ENCODE results near the gene AFG1L. TPM values are rescaled to one million over a fixed set of nuclear protein-coding genes. Genes with fewer than 3 reads are reported as not detected.
"Not testable (repeated sequence)": the region's sequence is repeated elsewhere in the genome, so short reads cannot be mapped to it uniquely, and the experiment has no call there.

AFG1L gene
- total RNA-seq, 3 donors from 2014 or later (not counting 1 experiment from before 2014, with no cell fraction given) = 4.8 to 9.2 (median 5.2) TPM

DNA sequence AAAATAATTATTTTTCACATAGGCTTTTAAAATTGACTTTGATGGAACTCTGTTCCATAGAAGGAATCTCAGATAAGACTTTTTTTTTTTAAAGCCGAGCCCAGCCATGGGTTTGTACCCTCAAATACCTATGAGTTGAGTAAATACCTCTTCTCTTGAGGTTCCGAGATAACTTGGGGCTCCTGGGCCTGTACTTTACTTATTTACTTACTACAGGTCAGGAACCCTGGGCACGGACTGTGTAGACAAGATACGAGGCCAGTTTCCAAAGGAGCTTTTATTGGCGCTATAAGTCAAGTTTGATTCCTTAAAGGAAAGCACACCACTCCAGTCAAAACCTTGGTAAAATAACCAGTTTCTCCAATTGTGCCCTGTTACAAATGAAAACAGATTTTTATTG, 7.5 kb downstream of the AFG1L start:
- no peaks in the 10 kb centered on the region for H3K36me3 Mint-ChIP-seq

DNA sequence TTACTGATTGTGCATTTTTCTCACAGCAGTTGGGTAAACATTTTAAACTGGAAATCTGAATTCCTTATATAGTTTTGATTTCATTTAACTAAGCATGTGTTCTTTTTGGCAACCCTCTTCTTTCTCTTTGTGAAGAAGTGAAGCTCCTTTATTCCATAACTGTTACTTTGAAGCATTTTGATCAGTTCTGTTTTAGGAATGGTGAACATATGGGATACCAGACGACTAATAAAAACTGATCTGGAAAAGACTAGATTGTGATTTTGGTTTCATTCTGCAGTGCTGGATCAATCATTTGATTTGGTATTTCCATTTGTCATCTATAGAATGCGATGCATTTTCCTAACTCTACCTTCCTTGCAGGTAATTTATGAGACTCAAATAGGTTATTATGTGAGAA, 9.8 kb downstream of the AFG1L start:
- DNase-seq (no peak), ATAC-seq (no peak)
- H3K4me3 Mint-ChIP-seq = no peak overlapping the region
- Histone ChIP-seq H3K4me1 (ENCODE audit: control insufficient read depth, insufficient read depth, low read length) (no peaks in the 10 kb centered on the region), H3K9me3 (ENCODE audit: control insufficient read depth, insufficient read depth, low read length) (no peaks in the 10 kb centered on the region), H3K27me3 (ENCODE audit: control insufficient read depth, insufficient read depth, low read length) (no peaks in the 10 kb centered on the region), H3K27ac (ENCODE audit: low read length) (no peak overlapping the region), H3K4me3 (ENCODE audit: low read length) (no peak overlapping the region), H3K36me3 (ENCODE audit: control insufficient read depth, insufficient read depth, low read length) (no peaks in the 10 kb centered on the region)
- WGBS (ENCODE audit: insufficient coverage) = 100% methylated on average over 1 of the region's 2 CpGs
- H3K4me1 Mint-ChIP-seq = peaks cover 0 to 5% of the 10 kb centered on the region in 2 donors
- TF ChIP-seq, protein P1, sequence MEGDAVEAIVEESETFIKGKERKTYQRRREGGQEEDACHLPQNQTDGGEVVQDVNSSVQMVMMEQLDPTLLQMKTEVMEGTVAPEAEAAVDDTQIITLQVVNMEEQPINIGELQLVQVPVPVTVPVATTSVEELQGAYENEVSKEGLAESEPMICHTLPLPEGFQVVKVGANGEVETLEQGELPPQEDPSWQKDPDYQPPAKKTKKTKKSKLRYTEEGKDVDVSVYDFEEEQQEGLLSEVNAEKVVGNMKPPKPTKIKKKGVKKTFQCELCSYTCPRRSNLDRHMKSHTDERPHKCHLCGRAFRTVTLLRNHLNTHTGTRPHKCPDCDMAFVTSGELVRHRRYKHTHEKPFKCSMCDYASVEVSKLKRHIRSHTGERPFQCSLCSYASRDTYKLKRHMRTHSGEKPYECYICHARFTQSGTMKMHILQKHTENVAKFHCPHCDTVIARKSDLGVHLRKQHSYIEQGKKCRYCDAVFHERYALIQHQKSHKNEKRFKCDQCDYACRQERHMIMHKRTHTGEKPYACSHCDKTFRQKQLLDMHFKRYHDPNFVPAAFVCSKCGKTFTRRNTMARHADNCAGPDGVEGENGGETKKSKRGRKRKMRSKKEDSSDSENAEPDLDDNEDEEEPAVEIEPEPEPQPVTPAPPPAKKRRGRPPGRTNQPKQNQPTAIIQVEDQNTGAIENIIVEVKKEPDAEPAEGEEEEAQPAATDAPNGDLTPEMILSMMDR (IDR thresholded peaks at IDR 0.05) = no peak
- intact Hi-C loops (cut with micrococcal nuclease) = no loop called here
- no peaks in the 10 kb centered on the region for H3K27me3 Mint-ChIP-seq (ENCODE audit: low read depth in 2 of 2)
- no peak overlapping the region for H3K27ac Mint-ChIP-seq
- H3K36me3 Mint-ChIP-seq = no peaks in the 10 kb centered on the region
- no peaks in the 10 kb centered on the region for H3K9me3 Mint-ChIP-seq

More for the DNA sequence above, 7.5 kb downstream of the AFG1L start:
- H3K4me3 ChIP-seq (ENCODE audit: low read length) = no peak overlapping the region
- H3K27ac ChIP-seq (ENCODE audit: low read length) = no peak overlapping the region
- Mint-ChIP-seq H3K4me3 (no peak overlapping the region), H3K27me3 (ENCODE audit: low read depth in 2 of 2) (no peaks in the 10 kb centered on the region), H3K4me1 (peaks cover 0 to 5% of the 10 kb centered on the region in 2 donors), H3K9me3 (no peaks in the 10 kb centered on the region), H3K27ac (no peak overlapping the region)
- H3K4me1 ChIP-seq (ENCODE audit: control insufficient read depth, insufficient read depth, low read length) = no peaks in the 10 kb centered on the region
- 96% methylated on average over 5 of the region's 5 CpGs for WGBS (ENCODE audit: insufficient coverage)
- DNase-seq (no peak), ATAC-seq (no peak)
- intact Hi-C loops (cut with micrococcal nuclease) = no loop called here
- H3K9me3 ChIP-seq (ENCODE audit: control insufficient read depth, insufficient read depth, low read length) = no peaks in the 10 kb centered on the region
- TF ChIP-seq, protein P1 (IDR thresholded peaks at IDR 0.05) = no peak
- no peaks in the 10 kb centered on the region for H3K27me3 ChIP-seq (ENCODE audit: control insufficient read depth, insufficient read depth, low read length)
- H3K36me3 ChIP-seq (ENCODE audit: control insufficient read depth, insufficient read depth, low read length) = no peaks in the 10 kb centered on the region

DNA sequence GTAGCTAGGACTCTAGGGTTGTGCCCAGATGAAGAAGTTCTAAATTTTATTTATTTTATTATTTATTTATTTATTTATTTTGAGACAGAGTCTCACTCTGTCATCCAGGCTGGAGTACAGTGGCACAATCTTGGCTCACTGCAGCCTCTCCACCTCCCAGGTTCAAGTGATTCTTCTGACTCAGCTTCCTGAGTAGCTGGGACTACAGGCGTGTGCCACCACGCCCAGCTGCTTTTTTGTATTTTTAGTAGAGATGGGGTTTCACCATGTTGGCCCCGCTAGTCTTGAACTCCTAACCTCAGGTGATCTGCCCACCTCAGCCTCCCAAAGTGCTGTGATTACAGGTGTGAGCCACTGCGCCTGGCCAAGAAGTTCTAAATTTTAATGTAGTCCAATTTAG, 13.8 kb downstream of the AFG1L start:
- H3K36me3 ChIP-seq (ENCODE audit: control insufficient read depth, insufficient read depth, low read length); ATAC-seq; H3K27me3 Mint-ChIP-seq (ENCODE audit: low read depth in 2 of 2); H3K9me3 Mint-ChIP-seq; DNase-seq; H3K27ac Mint-ChIP-seq; H3K36me3 Mint-ChIP-seq; H3K27me3 ChIP-seq (ENCODE audit: control insufficient read depth, insufficient read depth, low read length); H3K9me3 ChIP-seq (ENCODE audit: control insufficient read depth, insufficient read depth, low read length); H3K4me3 Mint-ChIP-seq; H3K4me1 ChIP-seq (ENCODE audit: control insufficient read depth, insufficient read depth, low read length); H3K4me1 Mint-ChIP-seq; H3K4me3 ChIP-seq (ENCODE audit: low read length); intact Hi-C loops (cut with micrococcal nuclease); H3K27ac ChIP-seq (ENCODE audit: low read length): not testable (repeated sequence)
- 61% methylated on average over 4 of the region's 4 CpGs for WGBS (ENCODE audit: insufficient coverage)

DNA sequence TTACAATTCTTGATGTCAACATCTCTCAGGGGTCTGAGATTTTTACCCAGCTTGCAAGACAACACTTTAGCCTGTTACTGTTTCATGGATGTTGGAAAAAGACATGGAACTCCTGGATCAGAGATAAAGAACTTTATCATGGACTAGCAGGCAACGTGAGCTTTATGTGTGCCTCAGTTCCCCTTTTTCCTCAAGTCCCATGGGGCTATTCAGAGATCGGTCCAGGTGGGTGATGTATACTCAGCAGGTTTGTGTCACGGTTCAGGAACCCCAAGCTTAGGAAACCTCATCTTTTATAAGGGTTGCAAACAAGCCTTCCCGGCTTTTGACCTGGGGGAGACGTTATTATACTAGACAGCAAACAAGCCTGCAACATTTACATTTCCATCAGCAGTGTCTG, 15.0 kb downstream of the AFG1L start:
- Histone ChIP-seq H3K27ac (ENCODE audit: low read length) (no peak overlapping the region), H3K27me3 (ENCODE audit: control insufficient read depth, insufficient read depth, low read length) (no peaks in the 10 kb centered on the region), H3K4me1 (ENCODE audit: control insufficient read depth, insufficient read depth, low read length) (no peaks in the 10 kb centered on the region), H3K4me3 (ENCODE audit: low read length) (no peak overlapping the region), H3K36me3 (ENCODE audit: control insufficient read depth, insufficient read depth, low read length) (no peaks in the 10 kb centered on the region), H3K9me3 (ENCODE audit: control insufficient read depth, insufficient read depth, low read length) (no peaks in the 10 kb centered on the region)
- Mint-ChIP-seq H3K36me3 (no peaks in the 10 kb centered on the region), H3K27ac (no peak overlapping the region), H3K9me3 (no peaks in the 10 kb centered on the region), H3K4me3 (no peak overlapping the region), H3K27me3 (ENCODE audit: low read depth in 2 of 2) (no peaks in the 10 kb centered on the region), H3K4me1 (no peaks in the 10 kb centered on the region)
- WGBS (ENCODE audit: insufficient coverage) = 93% methylated on average over 5 of the region's 5 CpGs
- intact Hi-C loops (cut with micrococcal nuclease) = no loop called here
- no peak for ATAC-seq
- no peak for DNase-seq
- TF ChIP-seq, protein P1 (IDR thresholded peaks at IDR 0.05) = no peak
